Endothelial cell of umbilical vein (primary cell): ENCODE results near the gene STAB2. TPM values are rescaled to one million over a fixed set of nuclear protein-coding genes. Genes with fewer than 3 reads are reported as not detected.

Experiments used
- BruUV-seq: library from RNA; stranded (reverse); fragments of 400-500 nt; replicated peaks from 2 replicates; lab custom pipeline; 2021; lab: Mats Ljungman, UMichigan
- CTCF ChIA-PET: fragments of 300-600, 350-600 bp; sonication (Branson Sonifier 250); formaldehyde crosslinking; loops from one replicate; lab custom pipeline; 2021; ENCODE audit warnings: antibody characterized with exemption, inconsistent platforms; lab: Charles Lee
- POLR2A ChIA-PET: fragments of 300-600, 350-600 bp; sonication (Branson Sonifier 250); formaldehyde crosslinking; loops from one replicate; lab custom pipeline; 2021; ENCODE audit warnings: antibody characterized with exemption, inconsistent platforms; lab: Charles Lee
- DNase-seq: peaks from one replicate; pipeline ENCODE4 v3.0.0-alpha.2; 2011; ENCODE audit warnings: low read depth, low spot score
- FAIRE-seq: peaks from 2 replicates; lab custom pipeline; 2011; peaks lifted over from hg19 to GRCh38; lab: Jason Lieb, UNC
- H2AFZ ChIP-seq: 2 replicates; pipeline ENCODE4 v1.6.0; 2012; ENCODE audit warnings: low read depth, low read length, control low read depth, inconsistent platforms
- H3K27ac ChIP-seq: 2 replicates; pipeline ENCODE4 v1.5.1; 2011; ENCODE audit warnings: low read depth, mild to moderate bottlenecking, control low read depth, low read length, moderate library complexity; ENCODE audit not compliant: insufficient read depth
- H3K27me3 ChIP-seq, 2 experiments: 2 replicates each; pipeline versions ENCODE4 v1.6.0 to v1.6.1; 2011; ENCODE audit warnings: low read length in 2 of 2, mixed read lengths in 1 of 2; ENCODE audit not compliant: control insufficient read depth in 2 of 2, insufficient read depth in 2 of 2
- H3K36me3 ChIP-seq, 2 experiments: 2 replicates in 1 of 2; 3 replicates in 1 of 2; pipeline ENCODE4 v1.5.1; 2011; ENCODE audit warnings: low read length in 2 of 2, mild to moderate bottlenecking in 1 of 2, moderate library complexity in 1 of 2; ENCODE audit not compliant: control insufficient read depth in 2 of 2, insufficient read depth in 2 of 2; ENCODE audit errors: extremely low read depth in 1 of 2
- H3K4me1 ChIP-seq: 3 replicates; pipeline ENCODE4 v1.5.1; 2011; ENCODE audit warnings: mild to moderate bottlenecking, low read length; ENCODE audit not compliant: control insufficient read depth, insufficient read depth; ENCODE audit errors: extremely low read depth
- H3K4me2 ChIP-seq: 2 replicates; pipeline ENCODE4 v1.6.1; 2011; ENCODE audit warnings: low read length, control low read depth, mixed read lengths; ENCODE audit not compliant: insufficient read depth
- H3K4me3 ChIP-seq, 3 experiments: fragments of 200-600 bp in 1 of 3; sonication (generic), shearing (Covaris generic) in 1 of 3; replicated peaks in 1 of 3; 2 replicates each; pipeline ENCODE4 v1.5.1; 2011 to 2016; ENCODE audit warnings: control low read depth in 3 of 3, low read length in 3 of 3, mild to moderate bottlenecking in 2 of 3, inconsistent platforms in 1 of 3, low read depth in 1 of 3, moderate library complexity in 1 of 3; ENCODE audit not compliant: insufficient read depth in 1 of 3
- H3K79me2 ChIP-seq: 2 replicates; pipeline ENCODE4 v1.6.0; 2012; ENCODE audit warnings: low read length, inconsistent platforms; ENCODE audit not compliant: control insufficient read depth, insufficient read depth
- H3K9ac ChIP-seq: replicated peaks from 2 replicates; pipeline ENCODE3; 2011; ENCODE audit warnings: low read length, control low read depth; ENCODE audit not compliant: insufficient read depth; ENCODE audit errors: extremely low read depth
- H3K9me1 ChIP-seq: replicated peaks from 3 replicates; pipeline ENCODE4 v1.6.0; 2011; ENCODE audit warnings: mild to moderate bottlenecking, low read length; ENCODE audit not compliant: control insufficient read depth, insufficient read depth; ENCODE audit errors: extremely low read depth
- H3K9me3 ChIP-seq: replicated peaks from 2 replicates; pipeline ENCODE4 v1.5.1; 2012; ENCODE audit warnings: low read length, inconsistent platforms; ENCODE audit not compliant: control insufficient read depth, insufficient read depth
- H4K20me1 ChIP-seq: replicated peaks from 2 replicates; pipeline ENCODE3; 2011; ENCODE audit warnings: mild to moderate bottlenecking, low read length; ENCODE audit not compliant: control insufficient read depth, insufficient read depth; ENCODE audit errors: extremely low read depth
- CTCF ChIP-seq, 2 donors: IDR thresholded peaks; 1 replicate in 1 of 2; 2 replicates in 1 of 2; pipeline ENCODE4 v1.5.1; 2011; ENCODE audit warnings: low read length in 2 of 2, mild to moderate bottlenecking in 2 of 2, moderate library complexity in 2 of 2, control low read depth in 1 of 2, inconsistent platforms in 1 of 2, low read depth in 1 of 2; ENCODE audit not compliant: insufficient read depth in 1 of 2; ENCODE audit errors: extremely low read depth in 1 of 2
- EZH2 ChIP-seq: IDR thresholded peaks from 2 replicates; pipeline ENCODE4 v1.6.1; 2012; ENCODE audit warnings: borderline replicate concordance, low read depth, mild to moderate bottlenecking, moderate library complexity, low read length, inconsistent platforms; ENCODE audit not compliant: severe bottlenecking
- FOS ChIP-seq: IDR thresholded peaks from 2 replicates; pipeline ENCODE4 v1.6.1; 2011; ENCODE audit warnings: mild to moderate bottlenecking, low read length, moderate library complexity, borderline replicate concordance; ENCODE audit not compliant: insufficient read depth
- GATA2 ChIP-seq: IDR thresholded peaks from 2 replicates; pipeline ENCODE4 v1.7.0; 2011; ENCODE audit warnings: low read depth, mild to moderate bottlenecking, moderate library complexity, mixed read lengths, low read length; ENCODE audit not compliant: insufficient read length, insufficient read depth
- JUN ChIP-seq: IDR thresholded peaks from 2 replicates; pipeline ENCODE4 v1.6.1; 2011; ENCODE audit warnings: borderline replicate concordance, low read depth; ENCODE audit not compliant: insufficient read length, insufficient read depth
- MAX ChIP-seq: IDR thresholded peaks from 2 replicates; pipeline ENCODE4 v1.6.1; 2011; ENCODE audit not compliant: insufficient read depth, insufficient read length
- MYC ChIP-seq: IDR thresholded peaks from one replicate; pipeline ENCODE4 v1.6.1; 2011; ENCODE audit warnings: mild to moderate bottlenecking, low read depth, low read length
- POLR2A ChIP-seq: IDR thresholded peaks from 2 replicates; pipeline ENCODE4 v1.6.1; 2012; ENCODE audit warnings: low read depth, mild to moderate bottlenecking, control low read depth, low read length
- POLR2AphosphoS5 ChIP-seq: IDR thresholded peaks from 2 replicates; pipeline ENCODE4 v1.6.1; 2012; ENCODE audit warnings: low read depth, mild to moderate bottlenecking, control low read depth, low read length, moderate library complexity; ENCODE audit not compliant: insufficient read depth
- dilution Hi-C: fragments of 300-500 bp; cut with MboI; formaldehyde crosslinking; loops from one replicate; pipeline ENCODE4 v1.15.0; 2019; ENCODE audit warnings: low sequenced_read_pairs; ENCODE audit not compliant: extremely low pct_ligation_motif_present
- intact Hi-C: fragments of 100-400 bp; cut with micrococcal nuclease; formaldehyde crosslinking; loops from one replicate; pipeline ENCODE4 v1.10.0; 2022
- polyA plus RNA-seq, 4 experiments: library from polyadenylated mRNA; depleted of rRNA in 3 of 4; stranded (reverse) in 3 of 4; unstranded in 1 of 4; fragments of >200 nt; gene quantifications; 2 replicates each; pipeline versions ENCODE4 v1.2.1 to v1.2.3, GENCODE V29; 2011 to 2012; ENCODE audit warnings: missing spikeins in 1 of 4
- total RNA-seq: library from RNA; stranded (reverse); gene quantifications from 2 replicates; pipeline ENCODE4 v1.2.3, GENCODE V29; 2021

STAB2 gene
- total and polyA plus RNA-seq, 2 donors (not counting 3 experiments of a cell fraction or from before 2014, with no cell fraction given), result 0.01 TPM; not detected in 1

- Histone ChIP-seq H3K4me2 (no peak overlapping the region), H3K9me3 (no peaks in the 10 kb centered on the region), H3K4me3 (no peak overlapping the region), H4K20me1 (no peaks in the 10 kb centered on the region), H3K4me1 (no peaks in the 10 kb centered on the region), H3K9me1 (no peaks in the 10 kb centered on the region), H3K36me3 (no peaks in the 10 kb centered on the region), H2AFZ (no peak overlapping the region), H3K79me2 (no peaks in the 10 kb centered on the region), H3K27me3 (no peaks in the 10 kb centered on the region), H3K27ac (no peak overlapping the region), H3K9ac (no peak overlapping the region)
- FAIRE-seq, result no peak
- dilution Hi-C loops, result no loop called here
- CTCF ChIA-PET, result no interaction called here
- no peak for TF ChIP-seq GATA2
- TF ChIP-seq CTCF (IDR thresholded peaks at IDR 0.05; ENCODE audit: extremely low read depth in 1 of 2, insufficient read depth in 1 of 2, low read depth in 1 of 2, low read length in 2 of 2), result no peak
- no peak for TF ChIP-seq FOS
- no peak for TF ChIP-seq POLR2A
- no peak for TF ChIP-seq MAX
- no peak for TF ChIP-seq EZH2
- no peak for TF ChIP-seq POLR2AphosphoS5
- no peak for TF ChIP-seq MYC
- no peak for TF ChIP-seq JUN
- DNase-seq, result no peak
- intact Hi-C loops, result no loop called here
- POLR2A ChIA-PET, result no interaction called here
- no TSS peak for BruUV-seq
Observed at GRCh38 chr12:103762473-103762872, 175.4 kb downstream of the STAB2 start.
